Glomerular visceral epithelial cell (primary cell): ENCODE results near the gene ZNF563.
"Not testable (repeated sequence)": the region's sequence is repeated elsewhere in the genome, so short reads cannot be mapped to it uniquely, and the experiment has no call there.

Experiments
- DNase-seq: peaks from one replicate; pipeline ENCODE4 v3.0.0-alpha.2; 2016; ENCODE audit errors: extremely low spot score

The ZNF563 gene

DNA sequence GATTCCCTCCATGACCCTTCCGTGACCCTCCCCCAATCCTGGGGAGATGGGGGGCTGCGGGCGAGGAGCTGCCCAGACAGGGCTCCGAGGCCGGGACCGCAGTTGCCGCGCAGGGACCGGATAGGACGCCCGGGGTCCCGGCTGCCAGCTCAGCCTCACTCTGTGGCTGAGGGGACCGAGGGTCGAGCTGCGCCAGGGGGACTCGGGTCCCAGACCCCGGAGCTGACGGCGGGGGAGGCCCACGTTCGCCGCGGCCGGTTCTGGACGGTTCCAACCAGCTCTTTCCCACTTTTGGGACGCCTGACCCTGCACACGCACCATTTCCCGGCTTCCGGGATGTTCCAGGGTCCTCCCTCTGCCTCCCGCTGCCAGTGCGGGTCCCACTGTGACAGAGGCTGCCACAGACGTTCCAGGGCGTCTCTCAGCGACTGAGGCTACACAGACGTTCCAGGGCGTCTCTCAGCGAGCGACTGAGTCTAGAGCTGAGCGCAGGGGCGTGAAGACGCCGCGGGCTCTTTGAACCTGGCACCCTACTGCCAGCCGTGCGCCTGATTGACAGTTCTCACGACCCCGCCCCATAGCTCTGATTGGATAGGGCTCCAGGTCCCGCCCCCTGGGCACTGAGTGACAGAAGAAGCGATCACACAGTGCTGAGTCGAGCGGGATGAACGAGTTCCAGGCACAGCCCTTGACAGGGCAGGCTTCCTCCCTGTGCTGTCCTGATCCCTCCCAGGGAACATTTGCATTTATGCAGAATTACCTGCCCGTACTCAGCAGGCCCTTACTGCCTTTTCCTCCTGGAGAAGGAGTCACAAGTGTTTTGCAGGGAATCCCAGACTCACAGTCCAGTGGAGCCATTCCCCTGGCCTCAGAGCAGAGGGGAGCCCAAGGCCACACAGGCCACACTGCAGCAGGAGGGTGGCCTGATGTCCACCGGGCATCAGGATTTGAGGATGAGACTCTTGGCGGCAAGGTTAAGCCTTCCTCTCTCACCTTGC lies at the start of gene ZNF563:
ZNF563 (minus strand) TSS at position 472 of the 998 bp plus-strand sequence; CDS start at position 321, 151 bp downstream.
- DNase-seq, result peak; percentile 40

DNA sequence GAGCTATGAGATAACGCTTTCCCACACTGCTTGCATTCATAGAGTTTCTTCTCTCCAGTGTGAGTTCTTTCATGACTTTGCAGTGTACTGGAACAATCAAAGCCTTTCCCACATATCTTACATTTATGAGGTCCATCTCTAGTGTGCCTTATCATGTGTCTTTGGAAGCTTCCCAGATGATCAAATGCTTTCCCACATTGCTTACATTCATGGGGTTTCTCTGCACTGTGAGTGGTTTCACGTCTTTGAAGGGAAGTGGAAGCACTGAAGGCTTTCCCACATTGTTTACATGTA lies 47.0 kb upstream of the ZNF563 start:
- DNase-seq, result no peak

DNA sequence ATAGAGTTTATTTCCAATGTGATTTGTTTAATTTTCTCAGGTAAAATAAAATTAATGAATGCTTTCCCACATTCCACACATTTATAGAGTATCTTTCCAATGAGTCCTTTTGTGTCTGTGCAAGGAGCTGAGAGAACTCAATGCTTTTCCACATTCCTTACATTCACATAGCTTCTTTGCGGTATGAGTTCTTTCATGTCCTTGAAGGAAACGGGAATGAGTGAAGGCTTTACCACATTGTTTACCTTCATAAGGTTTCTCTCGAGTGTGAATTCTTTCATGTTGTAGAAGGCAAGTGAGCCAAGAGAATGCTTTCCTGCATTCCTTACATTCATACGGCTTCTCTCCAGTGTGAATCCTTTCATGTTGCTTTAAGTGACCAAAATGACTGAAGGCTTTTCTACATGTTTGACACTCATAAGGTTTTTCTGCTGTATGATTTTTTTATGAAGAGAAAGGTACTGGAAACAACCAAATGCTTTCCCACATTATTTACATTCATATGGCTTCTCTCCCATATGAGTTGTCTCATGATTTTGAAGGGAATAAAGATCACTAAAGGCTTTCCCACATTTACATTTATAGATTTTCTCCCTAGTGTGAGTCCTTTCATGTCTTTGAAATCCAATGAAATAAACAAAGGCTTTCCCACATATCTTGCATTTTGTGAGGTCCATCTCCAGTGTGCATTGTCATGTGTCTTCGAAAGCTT lies 46.5 kb upstream of the ZNF563 start:
- DNase-seq, result no peak

DNA sequence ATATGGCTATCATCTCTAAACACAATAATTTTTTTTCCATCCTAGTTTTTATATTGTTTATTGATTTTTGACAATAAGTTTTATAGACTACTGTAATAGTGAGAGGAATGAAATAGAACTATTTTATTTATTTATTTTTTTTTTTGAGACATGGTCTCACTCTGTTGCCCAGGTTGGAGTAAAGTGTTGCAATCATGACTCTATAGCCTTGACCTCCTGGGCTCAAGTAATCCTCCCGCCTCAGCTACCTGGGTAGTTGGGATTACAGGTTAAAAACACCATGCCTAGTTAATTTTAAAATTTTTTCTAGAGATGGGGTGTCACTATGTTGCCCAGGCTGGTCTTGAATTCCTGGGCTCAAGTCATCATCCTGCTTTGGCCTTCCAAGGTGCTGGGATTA lies 40.6 kb upstream of the ZNF563 start:
- no peak for DNase-seq

DNA sequence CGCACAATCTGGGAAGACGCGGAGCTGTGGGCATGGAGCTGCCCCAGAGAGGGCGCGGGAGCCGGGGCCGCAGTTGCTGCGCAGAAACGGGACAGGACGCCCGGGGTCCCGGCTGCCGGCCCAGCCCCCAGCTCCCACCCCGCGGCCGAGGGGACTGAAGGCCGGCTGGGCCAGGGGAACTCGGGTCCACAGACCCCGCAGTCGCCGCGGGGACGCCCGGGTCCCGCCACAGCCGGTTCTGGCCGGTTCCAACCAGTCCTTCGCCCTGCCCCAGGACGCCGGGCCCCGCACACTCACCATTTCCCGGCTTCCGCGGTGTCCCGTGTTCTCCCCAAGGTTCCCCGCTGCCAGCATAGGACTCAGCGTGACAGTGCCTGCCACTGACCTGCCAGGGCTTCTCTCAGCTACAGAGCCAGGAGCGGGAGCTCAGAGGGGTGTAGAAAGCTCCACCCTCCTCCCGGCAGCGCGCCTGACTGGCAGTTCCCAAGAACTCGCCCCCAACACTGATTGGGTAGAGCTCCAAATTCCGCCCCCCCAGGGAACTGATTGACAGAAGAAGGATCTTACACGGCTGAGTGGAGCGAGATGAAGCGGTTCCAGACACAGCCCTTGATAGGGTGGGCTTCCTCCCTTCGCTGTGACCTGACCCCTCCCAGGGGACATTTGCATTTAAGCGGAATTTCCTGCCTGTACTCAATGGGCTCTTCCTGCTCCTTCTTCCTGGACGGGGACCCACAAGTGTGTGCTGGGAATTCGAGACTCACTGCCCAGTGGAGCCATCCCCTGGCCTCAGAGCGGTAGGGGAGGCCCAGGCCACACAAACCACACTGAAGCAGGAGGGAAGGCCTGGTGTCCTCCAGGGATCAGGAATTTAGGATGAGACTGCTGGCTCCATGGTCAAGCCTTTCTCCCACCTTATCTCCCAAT lies 32.1 kb upstream of the ZNF563 start, which contains the start of gene ZNF442:
ZNF442 (minus strand) TSS at position 448 of the 927 bp plus-strand sequence. CDS start 2,052 bp downstream, outside the sequence.
- DNase-seq, result peak; percentile 93

DNA sequence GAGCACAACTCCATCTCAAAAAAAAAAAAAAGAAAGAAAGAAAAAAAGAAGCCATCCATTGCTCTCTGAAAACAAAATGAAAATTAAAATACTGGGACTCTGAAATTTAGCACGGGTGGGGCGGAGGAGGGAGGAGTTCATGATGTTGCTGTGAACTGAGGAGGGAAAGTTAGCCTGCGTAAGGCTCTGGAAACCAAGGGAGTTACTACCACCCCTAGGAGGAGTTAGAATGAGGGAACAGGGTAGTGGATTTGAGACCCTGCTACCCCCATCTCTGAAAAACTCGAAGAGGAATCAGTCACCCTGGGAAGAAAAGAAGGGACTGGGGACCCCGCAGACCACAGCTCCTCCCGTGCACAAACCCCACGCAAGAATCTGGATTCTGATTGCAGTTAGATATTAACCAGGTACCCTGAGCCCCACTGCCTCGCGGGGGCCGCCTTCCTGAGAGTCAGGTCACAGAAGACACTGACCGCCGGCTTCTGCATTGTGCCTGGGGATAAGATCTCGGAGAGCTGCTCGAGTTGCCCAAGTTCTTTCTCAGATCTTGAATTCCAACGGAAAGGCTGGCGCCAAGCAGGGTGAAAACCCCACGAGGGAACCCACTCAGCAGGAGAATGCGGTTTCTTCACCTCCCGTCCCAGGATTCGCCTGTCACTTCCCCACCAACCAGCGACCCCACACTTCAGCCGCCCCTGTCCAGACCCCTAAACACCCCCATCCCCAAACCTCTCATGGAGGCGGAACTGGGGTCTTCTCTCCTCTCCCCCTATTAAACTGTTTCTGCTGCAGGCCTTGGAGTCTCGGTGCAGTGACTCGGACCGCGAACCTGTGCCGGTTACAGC lies 31.2 kb upstream of the ZNF563 start:
- DNase-seq, result peak; percentile 15

DNA sequence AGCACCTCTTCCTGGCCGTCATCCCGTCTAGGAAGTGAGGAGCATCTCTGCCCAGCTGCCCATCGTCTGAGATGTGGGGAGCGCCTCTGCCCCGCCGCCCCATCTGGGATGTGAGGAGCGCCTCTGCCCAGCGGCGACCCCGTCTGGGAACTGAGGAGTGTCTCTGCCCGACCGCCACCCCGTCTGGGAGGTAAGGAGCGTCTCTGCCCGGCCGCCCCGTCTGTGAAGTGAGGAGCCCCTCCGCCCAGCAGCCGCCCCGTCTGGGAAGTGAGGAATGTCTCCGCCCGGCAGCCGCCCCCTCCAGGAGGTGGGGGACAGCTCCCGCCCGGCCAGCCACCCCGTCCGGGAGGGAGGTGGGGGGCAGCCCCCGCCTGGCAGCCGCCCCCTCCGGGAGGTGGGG lies 28.8 kb upstream of the ZNF563 start:
- not testable (repeated sequence) for DNase-seq

DNA sequence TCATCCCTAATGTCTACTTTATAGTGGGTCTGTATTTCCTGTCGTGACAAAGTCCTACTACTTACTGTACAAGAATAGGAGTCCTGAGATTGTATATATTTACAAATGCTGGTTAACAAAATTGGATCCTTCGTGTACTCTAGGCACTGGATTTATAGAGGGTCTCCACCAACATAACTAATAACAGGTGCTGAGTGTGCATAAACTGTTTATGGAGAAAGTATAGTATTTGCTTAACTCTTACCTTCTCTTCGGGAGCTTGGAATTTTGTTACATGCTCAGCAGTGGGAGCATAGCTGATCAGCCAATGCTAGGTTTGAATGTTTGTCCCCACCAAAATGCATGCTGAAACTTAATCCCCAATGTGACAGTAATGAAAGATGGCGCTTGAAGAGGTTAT lies 19.9 kb upstream of the ZNF563 start:
- no peak for DNase-seq

DNA sequence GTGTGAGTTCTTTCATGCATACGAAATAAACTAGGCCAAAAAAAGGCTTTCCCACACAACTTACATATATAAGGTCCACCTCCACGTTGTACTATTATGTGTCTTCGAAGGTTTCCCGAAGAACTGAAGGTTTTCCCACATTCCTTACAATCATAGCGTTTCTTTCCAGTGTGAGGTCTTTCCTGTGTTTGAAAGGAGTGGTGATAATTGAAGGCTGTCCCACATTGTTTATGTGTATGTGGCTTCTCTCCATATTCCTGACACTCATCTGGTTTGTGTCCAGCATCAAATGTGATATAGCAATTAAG lies 17.4 kb upstream of the ZNF563 start:
- DNase-seq, result no peak

DNA sequence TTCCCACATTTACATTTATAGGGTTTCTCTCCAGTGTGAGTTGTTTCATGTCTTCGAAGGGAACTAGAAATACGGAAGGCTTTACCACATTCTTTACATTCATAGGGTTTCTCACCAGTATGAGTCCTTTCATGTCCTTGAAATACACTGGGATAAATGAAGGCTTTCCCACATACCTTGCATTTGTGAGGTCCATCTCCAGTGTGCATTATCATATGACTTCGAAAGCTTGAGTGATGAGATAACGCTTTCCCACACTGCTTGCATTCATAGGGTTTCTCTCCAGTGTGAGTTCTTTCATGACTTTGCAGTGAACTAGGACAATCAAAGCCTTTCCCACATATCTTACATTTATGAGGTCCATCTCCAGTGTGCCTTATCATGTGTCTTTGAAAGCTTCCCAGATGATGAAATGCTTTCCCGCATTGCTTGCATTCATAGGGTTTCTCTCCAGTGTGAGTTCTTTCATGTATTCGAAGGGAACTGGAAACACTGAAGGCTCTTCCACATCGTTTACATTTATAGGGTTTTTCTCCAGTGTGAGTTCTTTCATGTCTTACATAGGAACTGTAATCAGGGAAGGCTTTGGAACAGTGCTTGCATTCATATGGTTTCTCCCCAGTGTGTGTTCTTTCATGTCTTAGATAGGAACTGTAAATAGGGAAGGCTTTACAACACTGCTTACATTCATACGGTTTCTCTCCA lies 16.9 kb upstream of the ZNF563 start:
- no peak for DNase-seq

DNA sequence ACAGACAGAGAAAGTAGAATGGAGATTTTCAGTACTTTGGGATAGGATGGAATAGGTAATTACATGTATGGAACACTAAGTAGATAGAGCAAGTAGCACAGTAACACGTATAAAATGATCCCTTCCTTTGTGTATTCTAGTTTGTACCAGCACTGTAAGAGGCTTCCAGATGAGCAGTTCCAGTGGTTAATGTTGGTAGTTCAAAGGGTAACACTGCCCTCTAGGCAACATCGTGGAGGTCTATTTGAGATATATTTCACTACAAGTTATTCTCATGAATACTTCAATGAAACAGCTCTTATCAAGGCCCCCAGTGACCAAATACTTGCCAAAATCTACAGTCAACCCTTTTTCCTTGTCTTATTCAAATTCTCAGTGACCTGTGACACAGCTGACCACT lies 13.5 kb upstream of the ZNF563 start:
- DNase-seq, result no peak

DNA sequence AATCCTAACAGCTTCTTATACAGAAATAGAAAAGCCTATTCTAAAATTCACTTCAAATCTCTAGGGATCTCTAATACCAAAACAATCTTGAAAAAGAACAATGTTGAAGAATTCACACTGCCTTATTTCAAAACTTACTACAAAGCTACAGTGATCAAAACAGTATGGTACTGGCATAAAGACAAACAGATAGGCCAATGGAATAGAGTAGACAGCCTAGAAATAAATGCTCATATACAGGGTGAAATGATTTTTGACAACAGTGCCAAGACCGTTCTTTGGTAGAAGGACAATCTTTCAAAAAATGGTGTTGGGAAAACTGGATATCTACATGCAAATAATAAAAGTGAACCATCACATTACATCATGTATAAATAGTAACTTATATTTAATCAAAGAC lies 11.8 kb upstream of the ZNF563 start:
- no peak for DNase-seq

DNA sequence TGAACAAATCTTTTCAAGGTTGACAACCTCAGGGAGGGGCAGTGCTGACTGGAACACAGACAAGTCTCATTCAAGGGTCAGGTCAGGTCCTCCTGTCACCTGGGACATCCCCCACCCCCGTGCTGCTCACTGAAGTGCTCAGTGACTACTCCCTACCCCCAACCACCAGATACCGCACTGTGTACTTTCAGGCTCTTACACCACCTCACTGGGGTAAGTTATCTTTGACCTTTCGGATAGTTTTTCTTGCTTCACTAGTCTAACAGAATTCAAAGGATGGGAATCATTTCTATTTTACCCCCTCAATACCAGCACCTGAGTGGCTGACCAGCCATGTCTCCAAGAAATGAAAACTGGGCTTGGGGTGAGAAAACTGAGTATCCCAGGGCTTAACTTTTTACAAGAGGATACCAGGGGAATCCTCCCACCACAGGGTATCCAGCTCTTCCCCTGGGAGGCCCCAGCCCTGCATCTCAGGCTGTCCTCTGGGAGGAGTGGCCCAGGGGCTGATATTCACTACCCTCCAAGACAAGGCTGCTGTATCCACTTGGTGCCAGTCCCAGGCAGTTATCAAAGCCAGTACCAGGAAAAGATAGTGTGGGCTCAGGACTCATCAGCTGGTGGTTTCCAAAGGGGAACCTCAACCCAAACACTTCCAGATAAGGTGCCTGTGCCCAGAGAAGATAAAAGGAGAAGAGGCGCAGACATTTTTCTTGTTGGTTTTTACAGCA lies 2.1 kb downstream of the ZNF563 start:
- DNase-seq, result no peak

DNA sequence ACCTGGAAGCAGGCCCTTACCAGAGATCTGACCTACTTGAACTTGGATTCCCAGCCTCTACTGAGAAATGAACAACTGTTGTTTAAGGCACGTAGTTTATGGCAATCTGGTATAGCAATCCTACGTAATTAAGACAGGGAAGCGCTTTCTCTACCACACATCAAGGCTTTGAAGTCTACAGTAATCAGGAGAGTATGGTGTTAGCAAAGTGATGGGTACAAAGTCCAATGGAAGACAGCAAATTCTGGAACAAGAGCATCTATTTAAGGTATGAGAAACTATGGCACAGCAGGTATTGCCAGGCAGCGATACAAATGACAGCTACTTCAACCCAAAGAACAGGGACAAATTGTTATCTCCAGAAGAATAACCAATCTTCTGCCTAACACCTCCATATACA lies 3.1 kb downstream of the ZNF563 start:
- DNase-seq, result no peak

DNA sequence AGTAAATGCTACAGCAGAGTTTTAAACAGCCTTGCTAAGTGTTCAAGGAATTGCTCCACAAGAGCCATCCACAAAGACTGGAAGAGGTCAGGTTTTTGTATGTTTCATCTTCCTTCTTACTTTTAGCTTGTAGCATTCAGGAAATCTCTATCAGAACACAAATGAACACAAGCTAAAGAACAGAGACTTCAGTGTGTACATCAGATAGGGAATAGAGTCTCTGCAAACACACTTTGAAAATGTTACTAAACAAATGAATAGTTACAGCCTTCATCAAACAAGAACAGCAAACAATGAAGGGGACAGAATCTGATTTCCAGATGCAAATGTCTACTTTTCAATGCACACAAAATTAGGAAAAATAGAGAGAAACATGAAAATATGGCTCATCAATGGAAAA lies 7.7 kb downstream of the ZNF563 start:
- no peak for DNase-seq

DNA sequence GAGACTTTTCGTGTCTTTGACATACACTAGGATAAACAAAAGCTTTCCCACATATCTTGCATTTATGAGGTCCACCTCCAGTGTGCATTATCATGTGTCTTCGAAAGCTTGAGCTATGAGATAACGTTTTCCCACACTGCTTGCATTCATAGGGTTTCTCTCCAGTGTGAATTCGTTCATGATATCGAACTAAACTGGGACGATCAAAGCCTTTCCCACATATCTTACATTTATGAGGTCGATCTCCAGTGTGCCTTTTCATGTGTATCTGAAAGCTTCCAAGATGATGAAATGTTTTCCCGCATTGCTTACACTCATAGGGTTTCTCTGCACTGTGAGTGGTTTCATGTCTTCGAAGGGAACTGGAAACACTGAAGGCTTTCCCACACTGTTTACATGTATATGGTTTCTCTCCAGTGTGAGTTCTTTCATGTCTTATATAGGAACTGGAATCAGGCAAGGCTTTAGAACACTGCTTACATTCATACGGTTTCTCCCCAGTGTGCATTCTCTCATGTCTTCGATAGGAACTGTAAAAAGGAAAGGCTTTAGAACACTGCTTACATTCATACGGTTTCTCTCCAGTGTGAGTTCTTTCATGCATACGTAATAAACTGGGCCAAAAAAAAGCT lies 14.5 kb downstream of the ZNF563 start:
- DNase-seq, result no peak

DNA sequence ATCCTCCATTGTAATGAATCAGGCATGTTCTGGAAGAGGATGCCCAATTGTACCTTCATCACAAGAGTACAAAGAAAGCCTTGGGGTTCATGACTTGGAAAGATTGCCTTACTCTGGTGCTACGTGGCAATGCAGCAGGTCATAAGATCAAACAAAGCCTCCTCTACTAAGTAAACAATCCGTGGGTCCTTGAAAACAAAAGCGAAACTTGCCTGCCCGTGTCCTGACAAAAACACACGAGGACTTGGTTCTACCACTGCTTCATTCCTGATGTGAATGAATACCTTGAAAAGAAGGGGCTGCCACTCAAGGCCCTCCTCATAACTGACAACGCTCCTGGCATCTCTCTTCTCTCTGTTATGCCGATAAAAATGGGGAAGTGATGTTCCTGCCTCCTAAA lies 18.9 kb downstream of the ZNF563 start:
- DNase-seq, result no peak

DNA sequence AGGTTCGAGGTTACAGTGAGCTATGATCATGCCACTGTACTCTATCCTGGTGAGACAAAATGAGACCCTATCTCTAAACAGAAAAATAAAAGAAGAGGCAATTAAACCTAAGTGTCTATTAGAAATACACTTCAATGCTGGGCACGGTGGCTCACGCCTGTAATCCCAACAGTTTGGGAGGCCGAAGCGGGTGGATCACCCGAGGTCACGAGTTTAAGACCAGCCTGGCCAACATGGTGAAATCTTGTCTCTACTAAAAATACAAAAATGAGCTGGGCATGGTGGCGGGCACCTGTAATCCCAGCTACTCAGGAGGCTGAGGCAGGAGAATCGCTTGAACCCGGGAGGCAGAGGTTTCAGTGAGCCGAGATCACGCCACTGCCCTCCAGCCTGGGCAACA lies 24.5 kb downstream of the ZNF563 start:
- DNase-seq, result not testable (repeated sequence)

DNA sequence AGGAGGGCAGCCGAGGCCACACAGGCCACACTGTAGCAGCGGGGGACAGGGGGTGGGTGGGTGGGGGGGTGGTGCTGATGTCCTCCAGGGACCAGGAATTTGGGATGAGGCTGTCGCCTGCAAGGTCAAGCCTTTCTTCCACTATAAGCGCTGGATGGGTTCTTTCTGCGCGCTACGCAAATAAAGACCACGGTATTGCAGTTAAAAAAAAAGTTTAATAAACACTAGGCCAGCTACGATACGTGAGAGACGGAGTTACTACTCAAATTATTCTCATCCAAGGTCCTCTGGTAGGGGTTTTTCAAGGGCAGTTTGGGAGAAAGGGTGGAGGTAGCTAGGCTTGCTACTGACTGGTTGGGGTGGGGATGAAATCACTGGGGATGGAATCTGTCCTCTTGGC lies 38.2 kb downstream of the ZNF563 start:
- DNase-seq, result no peak
